ENCODE data around the gene NMNAT1. TPM values are rescaled to one million over a fixed set of nuclear protein-coding genes. Genes with fewer than 3 reads are reported as not detected.
A peak's percentile ranks its signal among the peaks of the same experiment; 100 is the strongest.
"Not testable (repeated sequence)": the region's sequence is repeated elsewhere in the genome, so short reads cannot be mapped to it uniquely, and the experiment has no call there.

Gene NMNAT1
- total RNA-seq, result 11.9 TPM

DNA sequence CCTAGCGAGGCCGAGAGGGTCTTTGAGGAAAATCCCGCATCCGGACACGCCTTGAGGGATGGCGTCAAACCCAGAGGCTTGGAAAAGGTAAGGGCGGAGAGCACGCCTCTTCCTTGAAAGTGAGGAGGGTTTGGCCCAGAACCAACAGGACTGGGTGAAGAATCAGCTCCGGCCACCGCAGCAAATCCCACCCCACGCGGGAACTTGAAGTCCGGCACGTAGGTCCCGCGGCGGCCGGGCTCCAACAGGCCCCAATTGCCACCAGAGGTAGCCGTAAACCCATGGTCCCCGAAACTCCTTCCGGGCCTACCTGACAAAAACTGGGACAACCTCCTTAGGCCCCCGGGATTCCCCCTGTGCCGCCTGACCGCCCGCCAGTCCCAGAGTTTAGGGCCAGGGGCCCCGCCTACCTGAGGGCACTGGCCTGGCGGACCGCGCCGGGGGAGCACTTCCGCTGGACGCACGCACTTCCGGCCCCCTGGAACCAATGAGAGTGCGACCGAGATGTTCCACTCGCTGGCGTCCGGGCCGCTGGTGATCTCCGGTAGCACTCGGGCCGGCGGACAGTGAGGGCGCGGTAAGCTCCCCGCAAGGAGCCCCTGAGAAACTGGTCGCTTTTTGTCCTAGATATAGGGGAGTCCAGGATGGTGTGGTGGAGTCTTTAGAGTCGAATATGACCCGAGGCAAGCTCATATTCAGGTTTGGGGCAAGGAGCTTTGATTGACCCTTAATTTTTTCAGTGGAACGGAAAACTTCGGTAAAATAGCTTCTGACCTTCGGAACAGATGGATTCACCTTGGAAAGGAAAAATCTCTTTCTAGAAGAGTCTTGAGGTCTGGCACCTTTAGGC lies at the start of gene NMNAT1, which contains the start of gene LZIC:
TSS of gene NMNAT1 (plus strand) at position 537 of the 850 bp plus-strand sequence. CDS start 28,599 bp downstream, outside the sequence.
TSS of gene LZIC (minus strand) at position 453 of the 850 bp plus-strand sequence. CDS start 6,772 bp downstream, outside the sequence.
- DNase-seq, result peak; percentile 97

DNA sequence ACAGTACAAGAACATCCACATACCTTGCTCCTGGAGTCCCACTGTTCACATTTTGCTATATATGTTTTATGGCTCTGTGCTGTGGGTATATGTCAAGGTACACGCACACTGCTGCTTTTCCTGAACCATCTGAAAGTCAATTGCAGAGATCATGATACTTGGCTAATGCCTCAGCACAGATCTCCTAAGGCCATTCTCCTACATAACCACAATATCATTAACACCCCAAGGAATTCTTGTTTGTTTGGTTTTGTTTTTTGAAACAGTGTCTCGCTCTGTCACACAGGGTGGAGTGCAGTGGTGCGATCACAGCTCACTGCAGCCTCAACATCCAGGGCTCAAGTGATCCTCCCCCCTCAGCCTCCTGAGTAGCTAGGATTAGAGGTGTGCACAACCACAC lies 49.2 kb upstream of the NMNAT1 start:
- no peak for DNase-seq

GRCh38 chr1:9900142-9901043 lies 42.9 kb upstream of the NMNAT1 start:
- peak; percentile 41 for DNase-seq

- DNase-seq, result no peak
Observed at GRCh38 chr1:9901148-9902059, 41.9 kb upstream of the NMNAT1 start.

DNA sequence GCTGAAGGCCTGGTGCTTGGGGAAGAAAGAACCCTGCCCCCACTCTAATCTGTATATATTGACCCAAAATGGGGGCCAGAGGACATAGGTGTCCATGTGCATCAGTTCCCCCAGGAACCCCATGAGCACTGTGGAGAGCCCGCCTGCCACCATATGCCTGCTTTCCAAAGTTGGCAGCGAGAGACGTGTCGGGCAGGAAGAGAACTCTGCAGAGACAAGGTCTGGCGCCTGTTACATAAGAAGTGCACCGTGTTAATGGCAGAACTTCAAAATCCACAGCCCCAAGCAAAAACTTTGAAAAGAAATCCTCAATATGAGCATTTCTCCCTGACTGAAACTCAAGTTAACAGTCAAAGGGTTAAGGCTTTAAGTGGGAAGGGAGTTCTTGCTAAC lies 41.2 kb upstream of the NMNAT1 start:
- DNase-seq, result no peak

DNA sequence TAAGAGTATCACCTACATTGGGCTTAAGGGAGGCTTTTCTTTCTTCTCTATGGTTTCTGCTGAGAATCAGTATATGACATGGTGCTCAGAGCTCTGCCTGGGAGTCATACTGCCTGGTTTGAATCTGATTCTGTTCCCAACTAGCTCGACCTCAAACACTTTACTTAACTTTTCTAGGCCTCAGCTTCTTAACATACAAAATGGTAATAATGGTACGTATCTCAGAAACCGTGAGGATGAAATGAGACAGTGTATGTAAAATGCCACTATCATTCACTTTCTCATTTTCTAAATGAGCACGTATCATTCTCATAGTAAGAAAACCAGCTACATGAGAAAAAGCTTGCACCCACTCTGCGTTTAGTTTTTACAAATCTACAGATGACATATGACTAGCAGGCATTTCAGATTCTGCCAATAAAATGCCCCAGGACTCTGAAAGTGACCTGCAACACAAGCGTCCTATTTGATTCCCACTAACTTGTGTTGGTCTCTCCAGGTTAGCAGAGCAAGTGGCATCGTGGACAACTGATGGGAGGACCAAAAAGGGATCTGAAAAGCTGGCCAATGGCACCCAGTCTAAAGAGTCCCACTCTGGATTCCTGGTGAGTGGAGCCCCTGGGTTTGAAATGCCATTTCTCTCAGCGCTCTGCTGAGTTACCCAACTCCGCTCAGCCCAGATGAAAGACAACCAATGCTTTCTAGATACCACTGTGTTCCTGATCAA lies 39.3 kb upstream of the NMNAT1 start:
- DNase-seq, result no peak

GRCh38 chr1:9904596-9904995 lies 38.7 kb upstream of the NMNAT1 start:
- no peak for DNase-seq

DNA sequence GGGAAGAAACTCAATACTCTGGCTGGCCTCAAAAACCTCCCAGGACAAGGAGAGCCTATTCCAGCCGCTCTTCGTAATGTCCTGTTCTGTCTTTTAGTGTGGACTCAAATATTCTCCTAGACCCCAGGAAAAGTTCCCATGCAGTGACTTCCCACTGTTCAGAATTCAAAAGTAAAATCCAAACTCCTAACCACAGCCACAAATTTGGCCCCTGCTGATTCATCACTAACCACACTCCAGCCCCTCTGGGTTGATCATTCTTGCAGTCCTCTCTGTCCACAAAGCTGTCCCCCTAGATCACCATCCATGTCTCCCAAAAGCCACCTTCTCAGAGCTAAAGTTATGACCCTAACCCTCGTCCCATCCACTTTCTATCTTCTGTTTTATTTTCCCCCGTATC lies 38.3 kb upstream of the NMNAT1 start:
- no peak for DNase-seq

- no peak for DNase-seq
Observed at GRCh38 chr1:9906466-9906865, 36.8 kb upstream of the NMNAT1 start.

DNA sequence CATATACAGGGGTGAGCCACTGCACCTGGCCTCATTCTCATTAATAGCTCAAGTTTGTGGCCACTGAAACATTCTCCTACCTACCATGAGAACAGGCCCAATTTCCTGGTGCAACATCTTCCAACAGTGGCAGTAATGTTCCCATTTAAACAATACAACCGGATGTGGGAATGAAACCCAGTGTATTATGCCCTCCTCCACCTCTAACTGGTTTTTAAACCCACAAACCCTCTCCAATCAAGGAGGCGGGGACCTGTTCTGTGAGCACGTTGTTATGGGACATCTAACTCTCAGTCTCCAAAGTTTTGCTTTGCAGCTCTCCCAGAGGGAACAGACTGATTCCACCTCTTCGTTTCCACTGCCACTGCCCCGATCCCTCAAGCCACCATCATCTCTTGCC lies 35.8 kb upstream of the NMNAT1 start:
- no peak for DNase-seq

- no peak for DNase-seq
Observed at GRCh38 chr1:9908871-9909233, 34.4 kb upstream of the NMNAT1 start.

DNA sequence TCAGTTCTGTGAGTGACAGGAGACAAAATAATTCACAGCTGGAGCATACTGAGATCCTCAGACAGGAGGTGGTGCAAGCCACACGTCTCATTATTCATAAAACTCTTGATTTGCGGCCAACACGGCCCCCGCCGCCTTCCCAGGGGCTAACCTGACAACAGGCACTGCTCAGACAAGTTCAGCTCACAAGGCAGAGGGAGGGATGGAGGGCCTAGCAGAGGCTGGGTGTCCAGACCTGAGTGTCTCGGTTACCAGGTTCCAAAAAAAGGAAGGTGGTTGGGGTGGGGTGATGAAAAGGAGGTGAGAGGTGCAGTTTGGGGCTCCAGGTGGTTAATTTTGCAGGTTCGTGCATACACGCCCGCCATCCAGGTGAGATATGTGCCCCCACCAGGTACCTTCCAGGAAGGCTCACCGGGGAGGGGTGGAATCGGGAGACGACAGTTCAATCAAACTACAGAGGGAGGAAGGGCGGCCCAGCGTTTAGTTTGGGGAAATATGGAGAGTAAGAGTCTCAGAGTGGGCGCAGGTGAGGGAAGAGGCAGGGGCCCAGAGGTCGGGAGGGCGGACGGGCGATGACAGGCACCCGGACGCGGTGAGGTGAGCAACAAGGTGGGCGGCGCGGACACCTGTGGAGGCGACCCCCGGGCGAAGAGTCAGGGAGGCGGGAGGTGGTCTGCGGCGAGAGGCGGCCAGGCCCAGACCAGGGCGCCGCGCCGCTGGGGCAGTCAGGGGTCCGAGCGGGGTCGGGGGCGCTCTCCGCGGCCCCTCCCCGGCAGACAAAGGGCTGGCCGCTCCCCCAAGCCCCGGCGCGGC lies 33.8 kb upstream of the NMNAT1 start:
- DNase-seq, result peak; percentile 54

GRCh38 chr1:9910076-9910422 lies 33.2 kb upstream of the NMNAT1 start, which contains the start of gene CTNNBIP1:
Gene CTNNBIP1 (minus strand): TSS chr1:9910269. CDS start chr1:9872064, 38,205 bp downstream.
- DNase-seq, result no peak

DNA sequence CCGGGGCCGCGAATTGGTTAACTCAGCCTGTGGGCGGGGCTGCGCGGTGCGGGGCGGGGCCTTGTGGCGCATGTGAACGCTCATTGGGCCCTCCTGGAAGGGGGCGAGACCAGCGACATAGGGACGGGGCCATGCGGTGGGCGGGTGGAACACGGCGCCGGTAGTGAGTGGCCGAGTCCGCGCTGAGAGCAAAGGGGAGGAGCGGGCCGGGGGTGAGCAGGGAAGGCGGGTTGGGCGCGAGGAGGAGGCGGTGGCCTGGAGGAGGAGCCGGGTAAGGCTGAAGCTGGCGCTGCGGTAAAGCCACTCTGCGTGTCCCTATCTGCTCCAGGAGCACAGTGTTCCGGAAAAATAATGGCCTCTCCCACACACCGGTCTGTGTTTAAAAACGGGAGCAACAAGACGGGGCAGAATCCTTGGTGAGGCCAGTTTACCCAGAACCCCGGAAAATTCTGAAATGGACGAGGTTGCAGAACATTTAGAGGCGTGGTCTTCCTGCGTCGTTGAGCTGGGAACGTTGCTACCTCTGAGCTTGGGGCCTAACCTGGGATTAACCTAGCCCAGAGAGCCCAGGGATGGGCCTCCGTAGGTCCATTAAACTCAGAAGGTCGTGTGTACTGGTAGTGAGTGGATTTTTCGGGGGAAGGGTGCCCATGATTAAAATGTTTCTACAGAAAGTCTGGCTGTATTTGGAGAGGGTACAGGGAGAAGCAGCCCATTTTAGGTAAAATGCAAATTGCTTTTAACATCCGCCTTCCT lies 32.7 kb upstream of the NMNAT1 start:
- DNase-seq, result peak; percentile 100

GRCh38 chr1:9912264-9912936 lies 30.9 kb upstream of the NMNAT1 start:
- DNase-seq, result no peak

GRCh38 chr1:9914610-9914937 lies 28.7 kb upstream of the NMNAT1 start:
- no peak for DNase-seq

DNA sequence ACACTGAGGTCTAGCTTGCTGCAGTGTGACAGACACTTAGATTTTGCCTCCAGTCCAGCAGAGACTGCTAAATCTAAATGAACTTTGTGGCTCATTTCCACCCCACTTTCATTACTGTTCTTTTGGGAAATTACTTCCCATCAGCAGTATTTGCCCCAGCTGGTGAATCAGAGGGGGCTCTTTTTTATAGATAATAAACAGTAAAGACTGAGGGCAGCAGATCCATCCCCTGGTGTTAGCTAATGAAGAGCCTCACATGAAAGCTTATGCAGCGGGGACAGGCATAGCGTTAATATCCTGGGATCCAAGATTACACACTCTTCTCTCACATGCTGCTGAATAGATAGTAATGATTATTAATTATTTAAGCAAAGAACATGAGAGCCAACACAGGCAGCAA lies 26.8 kb upstream of the NMNAT1 start:
- DNase-seq, result no peak

DNA sequence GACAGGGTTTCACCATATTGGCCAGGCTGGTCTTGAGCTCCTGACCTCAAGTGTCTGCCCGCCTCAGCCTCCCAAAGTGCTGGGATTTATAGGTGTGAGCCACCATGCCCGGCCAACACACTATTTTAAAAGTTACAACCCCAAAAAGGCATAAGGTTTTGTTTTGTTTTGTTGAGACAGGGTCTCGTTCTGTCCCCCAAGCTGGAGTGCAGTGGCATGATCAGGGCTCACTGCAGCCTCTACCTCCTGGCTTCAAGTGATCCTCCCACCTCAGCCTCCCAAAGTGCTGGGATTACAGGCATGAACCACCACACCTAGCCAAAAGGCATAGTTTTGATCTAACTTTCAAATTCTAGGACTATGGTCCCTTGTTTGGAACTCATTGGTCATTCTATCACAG lies 25.8 kb upstream of the NMNAT1 start:
- not testable (repeated sequence) for DNase-seq

GRCh38 chr1:9917901-9918300 lies 25.4 kb upstream of the NMNAT1 start:
- DNase-seq, result no peak

All from tongue (tissue), 2 donors.